IPS-20b (cell line): ENCODE results near the gene NCF2.

ENCODE experiments used
- H3K27ac ChIP-seq: one replicate; pipeline ENCODE4 v1.5.1; 2013; ENCODE audit warnings: low read length
- H3K27me3 ChIP-seq: 2 replicates; pipeline ENCODE4 v1.6.1; 2013; ENCODE audit warnings: mild to moderate bottlenecking, low read length, inconsistent platforms; ENCODE audit not compliant: insufficient read depth
- H3K36me3 ChIP-seq: 2 replicates; pipeline ENCODE4 v1.6.1; 2013; ENCODE audit warnings: low read depth, mild to moderate bottlenecking, inconsistent platforms, low read length, moderate library complexity; ENCODE audit not compliant: insufficient read depth
- H3K4me1 ChIP-seq: 2 replicates; pipeline ENCODE4 v1.6.1; 2013; ENCODE audit warnings: mild to moderate bottlenecking, control low read depth, inconsistent platforms, low read length, moderate library complexity; ENCODE audit not compliant: insufficient read depth
- H3K4me3 ChIP-seq: 2 replicates; pipeline ENCODE4 v1.5.1; 2013; ENCODE audit warnings: mild to moderate bottlenecking, low read length, inconsistent platforms
- H3K9ac ChIP-seq: 2 replicates; pipeline ENCODE4 v1.6.1; 2013; ENCODE audit warnings: low read depth, mild to moderate bottlenecking, inconsistent platforms, low read length, moderate library complexity
- H3K9me3 ChIP-seq: 2 replicates; pipeline ENCODE4 v1.6.1; 2013; ENCODE audit warnings: mild to moderate bottlenecking, low read depth, low read length, inconsistent platforms; ENCODE audit not compliant: insufficient read depth

Gene NCF2

GRCh38 chr1:183590244-183591191 lies at the start of gene NCF2:
NCF2 (minus strand) TSS chr1:183590459; CDS start chr1:183590329, 130 bp downstream.
- H3K27me3 ChIP-seq: no peaks in the 10 kb centered on the region
- H3K4me1 ChIP-seq: peaks cover 12% of the 10 kb centered on the region
- H3K27ac ChIP-seq: no peak within 1 kb of the TSS
- H3K36me3 ChIP-seq: no peaks in the 10 kb centered on the region
- no peaks in the 10 kb centered on the region for H3K9me3 ChIP-seq
- no peak within 1 kb of the TSS for H3K9ac ChIP-seq
- H3K4me3 ChIP-seq: no peak within 1 kb of the TSS

- Histone ChIP-seq H3K4me1 (peaks cover 4% of the 10 kb centered on the region; the same call in 1 of the 2 replicates), H3K9me3 (no peaks in the 10 kb centered on the region), H3K4me3 (no peak overlapping the region), H3K36me3 (no peaks in the 10 kb centered on the region), H3K9ac (no peak overlapping the region), H3K27ac (no peak overlapping the region), H3K27me3 (peaks cover 19% of the 10 kb centered on the region)
Measured at GRCh38 chr1:183638649-183639387, 48.6 kb upstream of the NCF2 start.

DNA sequence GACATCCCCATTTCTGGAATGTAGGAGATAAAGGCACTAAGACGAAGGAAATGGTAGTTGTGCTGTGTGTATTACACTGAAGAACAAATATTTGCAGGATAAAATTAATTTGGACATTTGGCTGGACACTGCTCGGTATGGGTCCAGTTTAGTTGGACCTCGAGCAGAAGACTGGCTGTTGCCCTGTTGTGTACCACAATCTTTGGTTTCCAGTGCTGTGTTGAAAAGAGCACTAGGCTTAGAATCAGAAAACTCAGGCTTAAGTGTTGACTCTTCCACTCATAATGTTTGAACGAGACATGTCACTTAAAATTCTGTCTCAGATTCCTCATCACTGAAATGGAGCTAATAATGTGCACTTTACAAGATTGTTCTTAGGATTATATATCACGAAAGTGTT lies 46.5 kb upstream of the NCF2 start:
- H3K4me1 ChIP-seq: peaks cover 22% of the 10 kb centered on the region; the same call in 1 of the 2 replicates
- peak overlapping the region; percentile 90; the same call in 1 of the 2 replicates for H3K4me3 ChIP-seq
- 0 out of 2 replicates have a peak, but pooled peaks cover 3% of the 10 kb centered on the region for H3K36me3 ChIP-seq
- no peaks in the 10 kb centered on the region for H3K9me3 ChIP-seq
- no peak overlapping the region for H3K27ac ChIP-seq
- H3K9ac ChIP-seq: no peak overlapping the region
- peaks cover 19% of the 10 kb centered on the region for H3K27me3 ChIP-seq

- Histone ChIP-seq H3K36me3 (0 out of 2 replicates have a peak, but pooled peaks cover 3% of the 10 kb centered on the region), H3K4me3 (peak overlapping the region; percentile 90), H3K27me3 (peaks cover 19% of the 10 kb centered on the region), H3K9me3 (no peaks in the 10 kb centered on the region), H3K4me1 (peaks cover 23% of the 10 kb centered on the region; the same call in 1 of the 2 replicates), H3K9ac (no peak overlapping the region), H3K27ac (no peak overlapping the region)
Measured at GRCh38 chr1:183636334-183636682, 46.0 kb upstream of the NCF2 start.

DNA sequence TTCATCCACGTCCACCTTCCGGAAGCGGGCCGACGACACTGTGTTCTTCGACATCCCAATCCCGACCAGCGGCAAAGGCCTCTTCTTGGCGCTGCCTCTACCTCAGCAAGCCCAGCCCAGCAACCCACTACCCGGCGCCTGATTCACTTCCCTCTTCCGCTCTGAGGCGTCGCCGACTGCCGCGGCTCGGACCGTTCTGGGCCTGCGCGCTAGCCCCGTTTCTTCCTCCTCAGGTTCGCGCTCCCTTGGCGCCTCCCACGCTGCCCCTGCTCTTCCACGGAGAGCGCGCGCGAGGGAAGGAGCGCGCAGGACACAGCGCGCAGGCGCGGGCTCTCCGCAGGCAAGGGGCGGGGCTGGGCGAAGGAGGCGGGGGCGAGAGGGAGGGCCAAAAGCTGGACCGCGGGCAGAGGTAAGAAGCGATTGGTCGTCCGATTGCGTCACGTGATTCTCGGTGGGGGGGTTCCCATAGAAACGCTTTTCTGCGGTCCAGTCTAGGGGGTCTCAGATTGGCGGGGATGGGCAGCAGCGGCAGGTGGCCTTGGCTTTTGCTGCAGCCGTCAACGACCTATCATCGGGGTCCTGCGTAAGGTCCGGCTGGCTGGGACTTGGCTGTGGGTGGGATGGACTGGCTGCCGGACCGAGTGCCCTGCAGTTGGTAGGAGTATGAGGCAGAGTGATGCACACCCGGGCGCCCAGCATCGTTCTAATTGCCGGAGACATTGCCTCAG lies 45.5 kb upstream of the NCF2 start, which contains the start of gene ARPC5:
Gene ARPC5, minus strand, starts transcription at position 178 of the 728 bp plus-strand sequence. Its CDS starts 124 bp downstream, at position 54.
- Histone ChIP-seq H3K27ac (peak within 1 kb of the TSS; percentile 10), H3K9me3 (no peaks in the 10 kb centered on the region), H3K9ac (peak within 1 kb of the TSS; percentile 84; the same call in 1 of the 2 replicates), H3K36me3 (peaks cover 4% of the 10 kb centered on the region), H3K4me3 (peak within 1 kb of the TSS; percentile 90), H3K27me3 (peaks cover 19% of the 10 kb centered on the region), H3K4me1 (peaks cover 23% of the 10 kb centered on the region; the same call in 1 of the 2 replicates)

DNA sequence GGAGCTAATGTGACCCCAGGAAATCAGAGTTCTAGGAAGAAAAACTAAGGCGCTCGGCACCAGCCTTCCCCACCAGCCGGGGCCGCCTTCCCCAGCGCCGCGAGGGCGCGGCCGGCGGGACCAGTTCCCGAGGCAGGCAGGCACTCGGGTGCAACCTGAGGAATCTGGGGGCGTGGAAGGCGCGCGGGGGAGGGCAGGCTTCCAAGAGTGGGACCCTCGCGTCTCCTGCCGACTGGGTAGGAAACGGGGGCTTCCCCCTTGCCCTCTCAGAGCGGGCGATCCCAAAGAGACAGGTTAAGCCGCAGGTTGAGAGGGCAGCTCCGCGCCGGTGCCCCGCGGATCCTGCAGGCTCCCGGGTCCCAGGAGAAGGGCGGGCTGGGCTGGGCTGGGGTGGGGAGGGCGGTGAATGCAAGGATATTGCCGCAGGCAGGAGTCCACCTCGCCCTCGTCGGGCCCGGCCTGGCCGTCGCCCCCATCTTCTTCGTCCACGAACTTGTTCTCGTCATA lies 44.9 kb upstream of the NCF2 start:
- no peaks in the 10 kb centered on the region for H3K9me3 ChIP-seq
- H3K27ac ChIP-seq: peak overlapping the region; percentile 10
- H3K4me3 ChIP-seq: peak overlapping the region; percentile 90
- peaks cover 11% of the 10 kb centered on the region for H3K36me3 ChIP-seq
- peaks cover 23% of the 10 kb centered on the region; the same call in 1 of the 2 replicates for H3K4me1 ChIP-seq
- peaks cover 19% of the 10 kb centered on the region for H3K27me3 ChIP-seq
- peak overlapping the region; percentile 84; the same call in 1 of the 2 replicates for H3K9ac ChIP-seq

- peaks cover 17% of the 10 kb centered on the region for H3K36me3 ChIP-seq
- no peaks in the 10 kb centered on the region for H3K9me3 ChIP-seq
- peaks cover 23% of the 10 kb centered on the region; the same call in 1 of the 2 replicates for H3K4me1 ChIP-seq
- H3K27me3 ChIP-seq: peaks cover 19% of the 10 kb centered on the region
- H3K4me3 ChIP-seq: peak overlapping the region; percentile 90
- H3K9ac ChIP-seq: peak overlapping the region; percentile 84; the same call in 1 of the 2 replicates
- peak overlapping the region; percentile 19 for H3K27ac ChIP-seq
Measured at GRCh38 chr1:183634429-183635065, 44.3 kb upstream of the NCF2 start.

- Histone ChIP-seq H3K9ac (peak overlapping the region; percentile 84; the same call in 1 of the 2 replicates), H3K4me3 (peak overlapping the region; percentile 90), H3K9me3 (no peaks in the 10 kb centered on the region), H3K27me3 (peaks cover 19% of the 10 kb centered on the region), H3K27ac (peak overlapping the region; percentile 44), H3K4me1 (peaks cover 23% of the 10 kb centered on the region; the same call in 1 of the 2 replicates), H3K36me3 (peaks cover 24% of the 10 kb centered on the region)
Measured at GRCh38 chr1:183633676-183634343, 43.6 kb upstream of the NCF2 start.

- Histone ChIP-seq H3K36me3 (peaks cover 32% of the 10 kb centered on the region), H3K9ac (peak overlapping the region; percentile 84; the same call in 1 of the 2 replicates), H3K27me3 (peaks cover 19% of the 10 kb centered on the region), H3K27ac (peak overlapping the region; percentile 44), H3K4me1 (peaks cover 23% of the 10 kb centered on the region; the same call in 1 of the 2 replicates), H3K4me3 (peak overlapping the region; percentile 90), H3K9me3 (no peaks in the 10 kb centered on the region)
Measured at GRCh38 chr1:183632964-183633363, 42.7 kb upstream of the NCF2 start.

DNA sequence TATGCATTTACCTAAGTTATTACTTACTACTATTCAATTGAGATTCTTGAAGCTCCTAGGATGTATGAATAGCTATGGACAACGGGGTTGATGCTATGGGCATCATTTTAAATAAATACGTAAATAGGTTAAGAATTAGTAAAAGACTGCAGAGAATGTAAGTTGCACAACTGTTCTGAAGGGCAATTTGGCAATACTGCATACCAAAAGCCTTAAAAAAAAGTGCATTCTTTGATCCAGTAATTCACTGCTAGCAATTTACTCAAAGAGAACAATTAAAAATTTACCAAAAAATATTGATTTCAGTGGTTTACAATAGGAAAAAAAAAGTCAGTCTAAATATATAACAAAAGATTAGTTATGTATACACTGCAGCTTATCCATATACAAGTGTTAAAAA lies 41.9 kb upstream of the NCF2 start:
- Histone ChIP-seq H3K4me3 (0 out of 2 replicates have a peak overlapping the region, but pooled peaks have one; percentile 90), H3K27ac (no peak overlapping the region), H3K9ac (no peak overlapping the region; the same call in 1 of the 2 replicates), H3K4me1 (peaks cover 23% of the 10 kb centered on the region; the same call in 1 of the 2 replicates), H3K27me3 (peaks cover 11% of the 10 kb centered on the region), H3K9me3 (no peaks in the 10 kb centered on the region), H3K36me3 (peaks cover 38% of the 10 kb centered on the region)
